Gastroesophageal sphincter (tissue), 3 donors: ENCODE results near the gene PCDH15.

Experiments
- POLR2A ChIP-seq, 2 donors: fragments of 450-650 bp; IDR thresholded peaks; one replicate each; pipeline ENCODE4 v1.6.1; 2017; ENCODE audit warnings: antibody characterized with exemption in 2 of 2, mild to moderate bottlenecking in 2 of 2, moderate library complexity in 1 of 2
- TF ChIP-seq, protein P1 (sequence below), 4 experiments: fragments of 200-600 bp in 2 of 4; fragments of 450-650 bp in 2 of 4; sonication (generic) in 1 of 4; IDR thresholded peaks; one replicate each; pipeline ENCODE4 v1.5.1; 2017 to 2019; ENCODE audit warnings: antibody characterized with exemption in 4 of 4, mild to moderate bottlenecking in 2 of 4, moderate library complexity in 2 of 4

DNA sequence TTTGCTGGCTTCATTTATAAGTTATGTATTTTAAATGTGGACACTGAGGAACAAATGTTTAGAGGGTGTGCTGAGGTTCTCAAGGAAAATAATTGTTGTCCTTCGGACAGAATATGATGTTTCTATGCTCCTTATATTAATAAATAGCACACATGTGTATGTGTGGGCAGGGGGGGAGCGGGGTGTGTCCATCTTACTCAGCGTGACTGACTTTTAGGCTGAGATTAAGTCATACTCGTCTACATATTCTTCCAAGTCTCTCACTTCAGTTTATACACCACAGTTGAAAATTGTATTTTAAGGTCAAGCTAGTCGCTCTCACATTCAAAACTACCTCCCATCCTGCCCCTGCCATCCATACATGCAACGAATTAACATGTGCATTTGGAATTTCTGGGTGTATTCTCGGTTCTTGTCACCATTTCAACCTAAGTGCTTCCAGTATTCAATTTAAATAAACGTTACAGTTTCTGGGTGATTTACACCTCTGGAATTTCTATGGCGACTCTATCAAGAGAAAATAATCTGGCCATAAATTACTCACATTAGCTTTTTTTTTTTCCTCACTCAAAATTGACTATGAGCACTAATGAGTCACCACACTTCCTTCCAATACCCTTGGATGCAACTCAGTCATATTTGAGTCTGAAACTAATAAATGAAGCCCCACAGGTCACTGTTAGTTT lies 3.3 kb downstream of the PCDH15 start:
- TF ChIP-seq, protein P1, sequence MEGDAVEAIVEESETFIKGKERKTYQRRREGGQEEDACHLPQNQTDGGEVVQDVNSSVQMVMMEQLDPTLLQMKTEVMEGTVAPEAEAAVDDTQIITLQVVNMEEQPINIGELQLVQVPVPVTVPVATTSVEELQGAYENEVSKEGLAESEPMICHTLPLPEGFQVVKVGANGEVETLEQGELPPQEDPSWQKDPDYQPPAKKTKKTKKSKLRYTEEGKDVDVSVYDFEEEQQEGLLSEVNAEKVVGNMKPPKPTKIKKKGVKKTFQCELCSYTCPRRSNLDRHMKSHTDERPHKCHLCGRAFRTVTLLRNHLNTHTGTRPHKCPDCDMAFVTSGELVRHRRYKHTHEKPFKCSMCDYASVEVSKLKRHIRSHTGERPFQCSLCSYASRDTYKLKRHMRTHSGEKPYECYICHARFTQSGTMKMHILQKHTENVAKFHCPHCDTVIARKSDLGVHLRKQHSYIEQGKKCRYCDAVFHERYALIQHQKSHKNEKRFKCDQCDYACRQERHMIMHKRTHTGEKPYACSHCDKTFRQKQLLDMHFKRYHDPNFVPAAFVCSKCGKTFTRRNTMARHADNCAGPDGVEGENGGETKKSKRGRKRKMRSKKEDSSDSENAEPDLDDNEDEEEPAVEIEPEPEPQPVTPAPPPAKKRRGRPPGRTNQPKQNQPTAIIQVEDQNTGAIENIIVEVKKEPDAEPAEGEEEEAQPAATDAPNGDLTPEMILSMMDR (IDR thresholded peaks at IDR 0.05): no peak
- no peak for TF ChIP-seq POLR2A (IDR thresholded peaks at IDR 0.05)
